Islet precursor cell (in vitro differentiated cells): Measurements from ENCODE around the gene AGBL2.
A peak's percentile ranks its signal among the peaks of the same experiment; 100 is the strongest.
"Not testable (repeated sequence)": the region's sequence is repeated elsewhere in the genome, so short reads cannot be mapped to it uniquely, and the experiment has no call there.

Experiments used
- DNase-seq: peaks from one replicate; pipeline ENCODE4 v3.0.0-alpha.2; 2018

The AGBL2 gene, protein sequence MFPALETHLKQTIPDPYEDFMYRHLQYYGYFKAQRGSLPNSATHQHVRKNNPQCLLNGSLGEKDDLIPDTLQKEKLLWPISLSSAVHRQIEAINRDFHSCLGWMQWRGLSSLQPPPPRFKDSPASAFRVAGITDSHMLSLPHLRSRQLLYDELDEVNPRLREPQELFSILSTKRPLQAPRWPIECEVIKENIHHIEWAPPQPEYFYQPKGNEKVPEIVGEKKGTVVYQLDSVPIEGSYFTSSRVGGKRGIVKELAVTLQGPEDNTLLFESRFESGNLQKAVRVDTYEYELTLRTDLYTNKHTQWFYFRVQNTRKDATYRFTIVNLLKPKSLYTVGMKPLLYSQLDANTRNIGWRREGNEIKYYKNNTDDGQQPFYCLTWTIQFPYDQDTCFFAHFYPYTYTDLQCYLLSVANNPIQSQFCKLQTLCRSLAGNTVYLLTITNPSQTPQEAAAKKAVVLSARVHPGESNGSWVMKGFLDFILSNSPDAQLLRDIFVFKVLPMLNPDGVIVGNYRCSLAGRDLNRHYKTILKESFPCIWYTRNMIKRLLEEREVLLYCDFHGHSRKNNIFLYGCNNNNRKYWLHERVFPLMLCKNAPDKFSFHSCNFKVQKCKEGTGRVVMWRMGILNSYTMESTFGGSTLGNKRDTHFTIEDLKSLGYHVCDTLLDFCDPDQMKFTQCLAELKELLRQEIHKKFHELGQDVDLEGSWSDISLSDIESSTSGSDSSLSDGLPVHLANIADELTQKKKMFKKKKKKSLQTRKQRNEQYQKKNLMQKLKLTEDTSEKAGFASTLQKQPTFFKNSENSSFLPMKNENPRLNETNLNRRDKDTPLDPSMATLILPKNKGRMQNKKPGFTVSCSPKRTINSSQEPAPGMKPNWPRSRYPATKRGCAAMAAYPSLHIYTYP

DNA sequence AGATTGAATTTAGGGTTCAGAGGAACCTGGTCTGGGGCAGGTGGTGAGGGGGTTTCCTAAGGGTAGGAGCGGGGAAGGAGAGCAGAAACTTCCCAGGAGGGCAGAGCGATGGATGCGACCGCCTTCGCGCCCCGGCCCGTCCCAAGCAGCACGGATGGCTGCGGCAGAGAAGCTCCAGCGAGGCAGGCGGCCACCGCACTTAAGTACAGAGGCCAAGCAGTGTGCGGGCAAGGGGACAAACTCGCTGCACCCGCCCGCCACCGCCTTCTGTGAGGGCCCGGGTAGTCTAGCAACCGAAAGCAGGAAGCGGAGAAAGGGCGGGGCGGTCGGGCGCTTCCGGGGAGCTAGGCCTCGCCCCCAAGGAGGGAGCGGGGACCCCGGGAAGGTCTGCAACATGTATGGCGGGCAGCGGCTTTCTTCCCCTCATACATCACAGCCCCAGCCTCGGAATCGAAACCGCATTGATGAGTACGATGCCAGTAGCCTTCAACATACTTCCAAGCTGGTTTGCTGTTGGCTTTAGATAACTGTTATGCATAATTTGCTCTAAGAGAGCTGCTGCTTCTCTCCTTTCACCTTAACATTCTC is at the start of gene AGBL2:
Gene AGBL2 (minus strand): TSS at position 288 of the 588 bp plus-strand sequence. CDS start 719 bp downstream, outside the sequence.
- peak; percentile 86 for DNase-seq

DNA sequence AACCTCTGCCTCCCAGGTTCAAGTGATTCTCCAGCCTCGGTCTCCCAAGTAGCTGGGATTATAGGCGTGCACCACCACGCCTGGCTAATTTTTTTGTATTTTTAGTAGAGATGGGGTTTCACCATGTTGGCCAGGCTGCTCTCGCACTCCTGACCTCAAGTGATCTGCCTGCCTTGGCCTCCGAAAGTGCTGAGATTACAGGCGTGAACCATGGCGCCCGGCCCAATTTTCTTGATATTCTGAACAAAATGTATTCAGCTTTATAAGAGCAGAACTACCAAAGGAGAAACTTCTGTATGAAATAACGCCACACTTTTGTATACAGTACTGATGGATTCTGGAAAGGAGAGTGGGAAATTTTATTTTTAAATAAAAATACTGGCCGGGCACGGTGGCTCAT is 44.1 kb upstream of the AGBL2 start:
- not testable (repeated sequence) for DNase-seq

DNA sequence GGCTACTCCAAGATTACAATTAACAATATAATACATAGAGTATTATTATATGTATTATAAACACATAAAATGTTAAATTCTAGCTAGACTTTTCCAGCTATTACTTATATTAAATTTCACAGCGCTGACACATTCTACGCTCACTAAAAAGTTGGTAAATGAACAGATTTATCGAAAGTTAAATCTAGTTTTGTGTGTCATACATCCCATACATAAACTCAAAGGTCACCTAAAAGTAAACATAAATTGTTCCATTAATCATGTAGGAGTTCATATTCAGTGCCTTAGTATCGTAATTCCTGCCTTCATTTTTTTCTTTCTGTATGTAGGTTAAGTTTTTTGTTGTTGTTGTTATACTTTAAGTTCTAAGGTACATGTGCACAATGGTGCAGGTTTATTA is 41.0 kb upstream of the AGBL2 start:
- DNase-seq, result no peak

DNA sequence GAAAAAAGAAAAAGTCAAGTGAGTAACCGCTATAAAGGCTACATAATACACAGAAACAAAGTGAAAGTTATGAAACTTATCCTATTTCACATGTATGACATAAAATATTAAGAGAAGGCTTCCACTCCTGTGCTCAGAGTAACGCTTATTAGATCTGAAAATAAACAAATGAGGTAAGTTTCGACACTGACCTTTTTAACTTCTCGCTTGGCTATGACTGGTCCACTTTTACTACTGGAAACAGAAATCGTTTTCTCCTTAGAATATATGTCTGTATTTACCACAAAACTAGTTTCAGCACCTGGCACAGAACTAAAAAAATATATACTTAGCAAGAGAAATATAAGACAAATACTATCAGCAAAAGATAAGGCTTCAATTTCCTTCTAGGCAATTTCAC is 35.6 kb upstream of the AGBL2 start:
- no peak for DNase-seq

DNA sequence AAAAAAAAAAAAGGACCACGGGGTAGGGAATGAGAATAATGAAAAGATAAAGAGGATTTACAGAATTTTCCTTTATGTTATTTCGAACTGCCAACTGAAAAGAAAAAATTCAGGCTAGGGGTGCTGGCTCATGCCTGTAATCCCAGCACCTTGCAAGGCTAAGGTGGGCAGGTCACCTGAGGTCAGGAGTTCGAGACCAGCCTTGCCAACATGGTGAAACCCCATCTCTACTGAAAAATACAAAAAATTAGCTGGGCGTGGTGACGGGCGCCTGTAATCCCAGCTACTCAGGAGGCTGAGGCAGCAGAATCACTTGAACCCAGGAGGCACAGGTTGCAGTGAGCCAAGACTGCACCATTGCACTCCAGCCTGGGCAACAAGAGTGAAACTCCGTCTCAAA is 27.3 kb upstream of the AGBL2 start:
- not testable (repeated sequence) for DNase-seq

DNA sequence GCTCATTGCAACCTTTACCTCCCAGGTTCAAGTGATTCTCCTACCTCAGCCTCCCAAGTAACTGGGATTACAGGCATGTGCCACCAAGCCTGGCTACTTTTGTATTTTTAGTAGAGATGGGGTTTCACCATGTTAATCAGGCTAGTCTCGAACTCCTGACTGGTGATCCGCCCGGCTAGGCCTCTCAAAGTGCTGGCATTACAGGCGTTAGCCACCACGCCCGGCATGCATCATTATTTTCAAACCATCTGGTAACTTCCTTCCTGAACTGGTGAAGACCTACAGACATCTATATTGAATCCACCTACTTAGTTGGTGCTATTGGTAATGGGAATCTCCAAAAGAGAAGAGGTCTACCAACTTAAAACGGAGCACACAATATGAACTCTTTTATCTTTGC is 22.6 kb upstream of the AGBL2 start:
- not testable (repeated sequence) for DNase-seq

DNA sequence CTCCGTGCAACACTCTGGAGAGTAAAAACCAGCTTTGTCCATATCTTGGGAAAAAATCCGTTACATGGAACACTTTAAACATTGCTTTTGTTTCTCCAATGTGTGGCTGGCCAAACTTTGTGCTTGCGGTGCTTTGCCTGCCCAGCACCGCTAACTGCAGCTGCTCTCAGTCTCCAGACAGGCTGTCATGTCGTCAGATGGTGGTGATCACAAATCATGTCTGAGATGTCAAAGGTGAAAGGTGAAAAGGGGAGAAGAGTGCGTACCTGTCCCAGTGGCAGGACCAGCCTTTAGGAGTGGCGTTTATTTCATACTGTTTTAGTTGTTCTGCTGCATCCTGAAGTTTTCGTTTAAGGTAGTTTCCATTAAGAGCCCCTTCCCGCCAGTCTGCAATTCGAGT is 17.1 kb upstream of the AGBL2 start:
- DNase-seq, result no peak

DNA sequence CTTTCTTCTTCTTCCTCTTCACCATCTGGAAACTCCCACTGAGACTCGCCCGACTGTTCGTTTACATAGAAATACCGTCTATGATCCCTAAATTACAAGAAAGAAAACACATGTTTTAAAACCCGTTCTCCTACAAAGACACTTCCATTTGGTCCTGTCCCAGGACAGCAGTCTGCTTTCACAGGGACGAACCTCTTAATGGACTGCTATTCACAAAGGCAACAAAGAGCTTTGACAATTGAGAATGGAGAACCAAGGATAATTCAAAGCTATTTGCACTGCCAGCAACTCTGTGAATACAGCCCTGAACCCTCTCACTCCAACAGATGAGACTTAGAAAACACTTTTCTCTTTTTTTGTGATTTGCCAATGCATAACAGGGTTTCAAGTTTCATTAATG is 16.3 kb upstream of the AGBL2 start:
- DNase-seq, result no peak

DNA sequence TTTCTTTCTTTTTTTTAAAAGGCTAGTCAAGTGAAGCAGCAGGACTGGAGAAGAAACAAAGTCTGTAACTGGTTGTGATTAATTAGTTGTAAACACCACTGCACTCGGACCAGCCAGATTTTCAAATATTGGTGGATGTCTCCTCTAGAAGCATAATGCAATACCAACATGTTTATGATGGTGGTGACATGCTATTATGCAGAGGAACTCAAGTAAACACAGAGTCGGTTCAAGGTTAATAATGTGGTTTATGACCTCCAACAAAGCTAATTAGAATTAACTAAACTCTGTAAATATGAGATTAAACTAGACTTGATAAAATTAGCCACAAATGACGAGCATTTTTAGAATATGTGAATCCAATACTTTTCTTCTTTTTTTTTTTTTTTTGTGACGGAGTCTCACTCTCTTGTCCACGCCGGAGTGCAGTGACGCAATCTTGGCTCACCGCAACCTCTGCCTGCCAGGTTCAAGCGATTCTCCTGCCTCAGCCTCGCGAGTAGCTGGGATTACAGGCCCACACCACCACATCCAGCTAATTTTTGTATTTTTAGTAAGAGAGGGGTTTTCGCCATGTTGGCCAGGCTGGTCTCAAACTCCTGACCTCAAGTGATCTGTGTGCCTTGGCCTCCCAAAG is 11.8 kb upstream of the AGBL2 start:
- DNase-seq, result no peak

DNA sequence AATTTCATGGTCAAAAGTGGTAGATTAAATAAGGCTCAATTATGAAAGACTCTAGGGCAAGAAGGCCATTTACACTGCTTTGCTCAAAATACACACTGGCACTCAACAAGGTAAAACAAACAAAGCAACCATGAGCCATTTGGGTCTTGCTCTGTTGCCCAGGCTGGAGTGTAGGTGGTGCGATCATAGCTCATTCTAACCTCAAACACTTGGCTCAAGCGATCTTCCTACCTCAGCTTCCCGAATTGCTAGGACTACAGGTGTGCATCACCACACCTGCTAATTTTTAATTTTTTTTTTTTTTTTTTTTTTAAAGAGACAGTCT is 10.9 kb upstream of the AGBL2 start:
- no peak for DNase-seq

DNA sequence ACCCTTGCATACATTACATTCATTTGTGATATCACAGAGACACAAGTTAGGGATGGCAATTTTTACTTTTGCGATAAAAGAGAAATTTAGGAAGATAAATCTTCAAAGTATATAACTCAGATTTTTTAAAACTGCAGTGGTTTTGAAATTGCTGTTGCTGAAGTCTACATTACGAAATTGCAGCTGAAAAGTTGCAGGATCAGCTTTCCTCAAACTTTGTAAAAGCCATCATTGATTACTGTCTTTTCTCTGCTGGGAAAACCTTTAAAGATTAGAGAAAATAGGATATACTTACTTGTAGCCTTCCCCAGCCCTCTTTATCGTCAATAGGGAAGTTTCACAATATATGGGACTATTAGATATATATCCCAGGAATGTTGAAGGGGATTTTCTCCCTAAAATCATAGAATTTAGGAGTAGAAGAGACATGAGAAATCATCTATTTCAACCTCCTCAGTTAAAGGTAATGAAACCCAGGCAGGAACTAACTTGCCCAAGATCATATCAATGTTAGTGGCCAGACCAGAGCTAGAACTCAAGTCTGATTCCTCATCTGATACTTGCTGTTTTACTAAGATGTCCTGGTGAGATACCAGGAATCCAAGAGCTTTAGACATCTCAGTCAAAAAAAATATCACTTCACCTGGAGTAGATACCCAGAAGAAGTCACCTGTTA is 10.4 kb upstream of the AGBL2 start:
- no peak for DNase-seq

DNA sequence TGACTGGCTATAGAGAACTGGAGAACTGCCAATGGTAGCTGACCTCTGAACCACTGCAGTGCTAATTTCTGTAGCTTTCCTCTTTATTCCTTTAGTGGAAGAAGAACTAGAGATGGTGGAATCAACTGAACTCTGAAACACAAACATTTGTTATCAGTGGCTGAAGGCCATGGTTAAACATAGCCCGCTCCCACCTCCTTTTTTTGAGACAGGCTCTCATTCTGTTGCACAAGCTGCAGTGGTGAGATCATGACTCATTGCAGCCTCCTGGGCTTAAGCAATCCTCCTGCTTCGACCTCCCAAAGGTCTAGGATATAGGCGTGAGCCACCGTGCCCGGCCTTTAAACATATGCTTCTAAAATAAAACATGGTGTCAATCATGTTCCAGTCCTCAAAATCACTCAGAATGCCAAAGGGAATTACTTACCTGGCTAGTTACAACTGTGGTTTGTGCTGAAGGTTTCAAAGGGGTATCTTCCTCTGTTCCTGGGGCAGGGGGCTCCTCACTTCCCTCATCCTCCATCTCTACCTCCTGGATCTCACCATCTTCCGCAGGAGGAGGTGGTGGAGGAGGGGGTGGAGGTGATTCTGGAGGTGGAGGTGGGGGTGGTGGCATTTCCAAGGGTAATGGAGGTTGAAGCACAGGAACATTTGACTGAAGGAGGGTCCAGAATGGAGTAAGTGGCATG is 9.0 kb upstream of the AGBL2 start:
- no peak for DNase-seq

DNA sequence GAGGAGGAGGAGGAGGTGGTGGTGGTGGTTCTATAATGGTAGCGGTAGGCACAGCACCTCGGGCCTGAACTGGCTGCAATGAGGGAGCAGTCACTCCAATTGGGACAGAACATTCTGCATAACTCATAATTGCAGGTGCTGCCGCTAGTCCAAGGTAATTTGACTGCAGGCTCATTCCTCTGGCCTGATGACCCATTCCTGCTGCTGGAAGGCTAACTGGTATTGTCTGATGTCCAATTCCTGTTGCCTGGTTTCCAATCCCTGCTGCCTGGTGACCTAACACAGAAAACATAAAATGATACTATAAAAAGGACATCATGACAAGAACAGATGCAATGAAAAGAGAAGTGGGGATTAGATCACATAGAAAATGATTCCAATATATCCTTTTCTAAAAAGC is 7.9 kb upstream of the AGBL2 start:
- DNase-seq, result no peak

DNA sequence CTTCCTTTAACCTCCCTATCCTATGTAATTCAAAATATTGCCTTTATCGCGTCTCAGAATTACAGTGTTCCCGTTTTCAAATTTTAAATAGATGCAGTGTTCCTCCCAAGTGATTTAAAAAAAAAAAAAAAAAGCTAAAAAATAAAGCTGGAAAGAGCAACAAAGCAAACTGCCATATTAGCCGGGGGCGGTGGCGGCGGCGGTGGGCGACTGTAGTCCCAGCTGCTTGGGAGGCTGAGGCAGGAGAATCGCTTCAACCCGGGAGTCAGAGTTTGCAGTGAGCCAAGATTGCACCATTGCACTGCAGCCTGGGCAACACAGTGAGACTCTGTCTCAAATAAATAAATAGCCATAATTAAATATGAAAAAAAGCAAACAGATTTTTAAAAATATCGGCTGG is 5.5 kb upstream of the AGBL2 start:
- DNase-seq, result no peak

DNA sequence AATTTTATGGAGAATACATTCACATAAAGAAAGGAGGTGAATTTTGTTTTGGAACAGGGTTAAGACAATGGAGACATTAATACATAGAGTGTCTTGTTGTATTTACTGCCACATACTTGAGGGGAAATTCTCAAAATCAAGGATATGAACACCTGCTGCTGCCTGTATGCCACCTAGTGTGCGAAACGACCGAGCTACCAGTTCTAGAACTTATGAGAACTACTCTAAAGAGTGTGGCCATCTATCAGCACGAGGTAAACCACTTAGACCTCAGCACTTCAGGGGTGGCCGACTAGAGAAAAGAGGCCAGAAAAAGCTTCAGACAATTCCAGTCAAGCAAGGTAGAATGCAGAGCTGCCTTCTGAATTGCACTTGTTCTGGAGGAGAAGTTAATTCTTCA is 1.5 kb upstream of the AGBL2 start:
- no peak for DNase-seq

DNA sequence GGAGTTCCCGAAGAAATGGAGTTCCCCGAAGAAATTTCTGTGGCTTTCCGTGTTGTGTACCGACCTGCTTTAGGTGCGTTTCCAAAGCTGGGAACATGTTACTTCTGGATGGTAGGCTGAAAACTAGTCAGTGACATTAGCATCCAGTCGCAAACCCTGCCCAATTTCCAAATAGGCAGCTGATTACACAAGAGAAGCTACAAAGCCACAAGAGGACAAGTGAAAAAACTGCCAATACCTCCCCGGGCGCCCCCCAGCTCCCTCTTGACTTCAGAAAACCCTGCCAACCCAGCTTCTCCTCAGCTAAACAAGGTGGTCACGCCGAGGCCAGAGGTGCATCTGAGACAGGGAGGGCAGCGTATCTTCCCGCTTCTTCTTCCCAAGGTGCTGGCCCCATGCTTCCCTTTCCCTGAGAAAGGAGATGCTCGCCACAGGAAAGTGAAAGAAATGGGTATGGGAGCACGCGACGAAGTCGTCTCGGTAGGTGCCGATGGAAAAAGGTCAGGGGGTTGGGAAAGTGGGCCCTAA is 551 bp downstream of the AGBL2 start:
- DNase-seq, result no peak

DNA sequence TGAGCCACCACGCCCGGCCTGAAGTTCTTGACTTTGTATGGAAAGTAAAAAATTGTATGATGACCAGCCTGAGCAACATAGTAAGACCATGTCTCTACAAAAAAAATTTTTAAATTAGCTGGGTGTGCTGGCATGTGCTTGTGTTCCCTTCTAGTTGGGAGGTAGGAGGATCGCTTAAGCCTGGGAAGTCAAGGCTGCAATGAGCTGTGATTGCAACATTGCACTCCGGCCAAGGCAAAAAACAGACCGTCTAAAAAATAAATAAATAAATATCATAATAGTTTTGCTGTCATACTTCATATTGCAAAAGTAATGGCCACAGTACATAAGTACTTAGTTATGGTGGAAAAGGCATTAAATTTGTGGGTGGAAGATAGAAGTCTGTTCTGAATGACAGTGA is 3.4 kb downstream of the AGBL2 start:
- DNase-seq, result no peak

DNA sequence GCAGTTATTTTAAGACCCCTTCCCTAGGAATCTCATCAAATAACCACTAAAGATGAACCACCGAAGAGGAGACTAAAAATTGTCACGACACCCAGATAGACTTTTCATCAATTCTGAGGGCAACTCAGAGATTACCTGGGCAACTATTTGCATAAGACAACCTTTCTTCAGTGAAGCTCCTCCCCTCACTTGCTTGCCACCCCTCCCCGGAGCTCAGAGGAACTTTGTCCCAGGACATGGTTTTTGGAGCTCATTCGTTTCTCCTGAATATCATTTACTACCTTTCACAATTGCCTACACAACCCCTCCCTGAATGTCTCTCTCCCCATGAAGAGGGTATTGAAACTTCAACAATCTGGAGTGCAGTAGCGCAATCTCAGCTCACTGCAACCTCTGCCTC is 3.9 kb downstream of the AGBL2 start:
- DNase-seq, result peak; percentile 35

DNA sequence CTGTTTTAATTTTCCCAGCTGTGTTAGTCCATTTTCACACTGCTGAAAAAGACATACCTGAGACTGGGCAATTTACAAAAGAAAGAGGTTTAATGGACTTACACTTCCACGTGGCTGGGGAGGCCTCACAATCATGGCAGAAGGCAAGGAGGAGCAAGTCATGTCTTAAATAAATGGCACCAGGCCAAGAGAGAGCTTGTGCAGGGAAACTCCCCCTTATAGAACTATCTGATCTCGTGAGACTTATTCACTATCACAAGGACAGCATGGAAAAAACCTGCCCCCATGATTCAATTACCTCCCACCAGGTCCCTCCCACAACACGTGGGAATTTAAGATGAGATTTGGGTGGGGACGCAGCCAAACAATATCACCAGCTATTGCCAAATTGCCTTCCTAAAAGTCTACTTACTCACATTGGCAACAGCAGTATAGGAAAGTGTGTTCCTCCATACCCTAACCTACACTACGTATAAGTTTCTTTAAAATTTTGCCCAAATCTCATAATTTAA is 7.8 kb downstream of the AGBL2 start:
- peak; percentile 7 for DNase-seq

DNA sequence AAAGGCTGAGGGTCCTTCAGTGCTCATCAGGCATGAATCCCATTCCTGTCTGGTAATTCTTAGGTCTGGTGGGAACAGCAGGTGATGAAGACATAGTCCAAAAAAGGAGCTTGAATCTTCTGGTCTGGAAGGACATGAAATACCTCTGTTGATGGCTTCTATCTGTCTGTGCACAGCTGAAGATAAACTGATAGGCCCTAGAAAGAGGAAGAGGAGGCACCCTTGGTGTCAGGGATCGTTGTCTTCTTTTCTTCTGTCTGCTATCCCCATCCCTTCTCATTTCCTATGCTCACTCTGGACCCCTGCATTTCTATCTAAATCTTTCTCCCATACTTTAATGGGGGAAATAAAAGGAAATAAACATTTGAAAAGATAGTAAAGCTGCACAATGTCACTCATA is 9.4 kb downstream of the AGBL2 start:
- DNase-seq, result no peak

DNA sequence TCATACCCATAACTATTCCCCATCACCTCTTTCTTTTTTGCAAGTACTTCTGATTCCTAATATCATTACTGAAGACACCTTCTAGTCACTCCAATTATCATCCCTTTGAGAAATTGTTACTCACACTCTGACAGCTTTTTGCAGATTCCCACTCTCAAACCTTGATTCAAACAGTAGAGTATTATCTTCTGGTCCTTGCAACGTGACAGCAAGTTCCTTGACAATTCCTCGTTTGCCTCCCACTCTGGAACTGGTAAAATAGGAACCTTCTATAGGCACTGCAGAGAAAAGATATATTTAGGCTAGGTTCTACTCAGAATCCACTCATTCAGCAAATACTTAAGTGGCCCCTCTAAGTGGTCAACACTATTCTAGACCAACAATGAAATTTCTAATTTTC is 23.2 kb downstream of the AGBL2 start:
- DNase-seq, result no peak

DNA sequence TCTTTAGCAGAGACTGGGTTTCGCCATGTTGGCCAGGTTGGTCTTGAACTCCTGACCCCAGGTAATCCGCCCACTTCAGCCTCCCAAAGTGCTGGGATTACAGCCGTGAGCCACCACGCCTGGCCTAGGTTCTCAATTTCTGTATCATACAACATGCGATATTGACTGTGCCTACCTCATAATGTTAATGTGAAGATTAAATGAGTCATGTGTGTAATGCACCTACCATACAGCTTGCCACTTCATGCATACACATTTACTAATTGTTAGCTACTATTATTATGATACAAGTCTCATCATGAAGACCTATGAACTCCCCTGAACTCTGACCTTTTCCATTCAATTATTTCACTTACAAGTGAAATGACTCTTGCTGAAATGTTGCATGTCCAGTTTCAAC is 25.7 kb downstream of the AGBL2 start:
- no peak for DNase-seq
